Measurements from ENCODE around the gene CXorf38.
A peak's percentile ranks its signal among the peaks of the same experiment; 100 is the strongest.
"Not testable (repeated sequence)": the region's sequence is repeated elsewhere in the genome, so short reads cannot be mapped to it uniquely, and the experiment has no call there.

CXorf38 gene

DNA sequence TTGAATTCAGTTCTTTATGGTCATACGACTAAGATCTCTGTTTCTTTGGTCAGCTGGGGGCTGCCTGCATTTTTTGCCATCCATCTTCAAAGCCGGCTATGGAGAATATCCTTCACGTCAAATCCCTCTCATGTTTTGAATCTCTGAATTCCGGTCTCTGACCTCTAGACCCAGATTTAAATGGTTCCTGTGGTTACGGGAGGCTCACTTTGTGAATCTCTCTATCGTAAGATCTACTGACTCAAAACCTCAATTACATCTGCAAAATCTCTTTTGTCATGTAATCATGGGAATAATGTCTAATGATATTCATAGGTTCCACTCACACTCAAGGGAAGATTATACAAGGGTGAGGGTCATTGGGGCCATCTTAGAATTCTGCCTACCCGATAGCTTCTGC is 29.8 kb downstream of the CXorf38 start:
- no peak overlapping the region for H3K4me3 ChIP-seq (ENCODE audit: low read depth, low read length)
- no peak for DNase-seq (ENCODE audit: low read depth)
- TF ChIP-seq, protein P1, sequence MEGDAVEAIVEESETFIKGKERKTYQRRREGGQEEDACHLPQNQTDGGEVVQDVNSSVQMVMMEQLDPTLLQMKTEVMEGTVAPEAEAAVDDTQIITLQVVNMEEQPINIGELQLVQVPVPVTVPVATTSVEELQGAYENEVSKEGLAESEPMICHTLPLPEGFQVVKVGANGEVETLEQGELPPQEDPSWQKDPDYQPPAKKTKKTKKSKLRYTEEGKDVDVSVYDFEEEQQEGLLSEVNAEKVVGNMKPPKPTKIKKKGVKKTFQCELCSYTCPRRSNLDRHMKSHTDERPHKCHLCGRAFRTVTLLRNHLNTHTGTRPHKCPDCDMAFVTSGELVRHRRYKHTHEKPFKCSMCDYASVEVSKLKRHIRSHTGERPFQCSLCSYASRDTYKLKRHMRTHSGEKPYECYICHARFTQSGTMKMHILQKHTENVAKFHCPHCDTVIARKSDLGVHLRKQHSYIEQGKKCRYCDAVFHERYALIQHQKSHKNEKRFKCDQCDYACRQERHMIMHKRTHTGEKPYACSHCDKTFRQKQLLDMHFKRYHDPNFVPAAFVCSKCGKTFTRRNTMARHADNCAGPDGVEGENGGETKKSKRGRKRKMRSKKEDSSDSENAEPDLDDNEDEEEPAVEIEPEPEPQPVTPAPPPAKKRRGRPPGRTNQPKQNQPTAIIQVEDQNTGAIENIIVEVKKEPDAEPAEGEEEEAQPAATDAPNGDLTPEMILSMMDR (IDR thresholded peaks at IDR 0.05; ENCODE audit: control insufficient read depth, extremely low read depth, insufficient read depth): no peak

DNA sequence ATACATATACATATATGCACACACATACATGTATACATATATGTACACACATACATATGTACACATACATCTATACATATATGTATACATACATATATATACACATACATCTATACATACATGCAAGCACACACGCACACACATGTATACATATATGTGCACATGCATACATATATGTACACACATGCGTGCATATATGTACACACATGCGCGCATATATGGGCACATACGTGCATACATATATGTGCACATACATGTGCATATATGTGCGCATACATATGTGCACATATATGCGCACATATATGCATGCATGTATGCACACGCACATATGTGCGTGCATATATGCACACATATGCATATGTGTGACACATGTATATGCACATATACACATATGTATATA is 31.4 kb downstream of the CXorf38 start:
- no peak overlapping the region for H3K4me3 ChIP-seq (ENCODE audit: low read depth, low read length)
- no peak for DNase-seq (ENCODE audit: low read depth)
- TF ChIP-seq, protein P1 (IDR thresholded peaks at IDR 0.05; ENCODE audit: control insufficient read depth, extremely low read depth, insufficient read depth): no peak

DNA sequence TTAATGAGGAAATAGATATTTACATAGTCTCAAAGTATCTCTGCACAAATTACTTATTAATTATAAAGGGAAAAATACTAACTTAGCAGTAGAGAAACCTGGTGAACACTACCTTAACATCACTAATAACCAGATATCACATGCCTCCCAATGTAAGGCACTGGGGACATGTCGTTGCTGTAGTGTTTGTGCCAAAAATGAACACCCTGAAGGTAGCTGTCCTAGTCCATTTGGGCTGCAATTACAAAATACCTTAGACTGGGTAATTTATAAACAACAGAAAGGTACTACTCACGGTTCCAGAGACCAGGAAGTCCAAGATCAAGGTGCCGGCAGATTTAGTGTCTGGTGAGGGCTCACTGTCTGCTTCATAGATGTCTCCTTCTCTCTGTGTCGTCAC is 34.9 kb downstream of the CXorf38 start:
- H3K4me3 ChIP-seq (ENCODE audit: low read depth, low read length): no peak overlapping the region
- TF ChIP-seq, protein P1 (IDR thresholded peaks at IDR 0.05; ENCODE audit: control insufficient read depth, extremely low read depth, insufficient read depth): no peak
- DNase-seq (ENCODE audit: low read depth): no peak

DNA sequence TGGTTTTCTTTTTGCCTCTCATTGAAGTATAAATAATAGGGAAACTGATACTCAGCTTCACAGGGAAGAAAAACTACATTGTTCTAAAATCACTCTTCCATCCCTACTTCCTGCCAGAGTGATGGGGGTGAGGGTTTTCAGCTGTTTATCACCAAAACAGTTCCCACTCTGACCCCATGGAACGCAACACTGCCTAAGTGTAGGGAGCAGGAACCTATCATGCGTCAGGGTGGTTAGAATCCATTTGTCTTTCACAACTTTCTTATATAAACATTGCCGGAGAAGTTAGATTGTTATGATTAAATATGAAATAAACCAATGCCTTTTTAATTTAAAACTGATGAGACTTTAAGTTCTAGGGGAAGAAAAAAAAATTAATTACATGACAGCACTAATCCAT is 40.0 kb downstream of the CXorf38 start:
- no peak overlapping the region for H3K4me3 ChIP-seq (ENCODE audit: low read depth, low read length)
- no peak for DNase-seq (ENCODE audit: low read depth)
- TF ChIP-seq, protein P1 (IDR thresholded peaks at IDR 0.05; ENCODE audit: control insufficient read depth, extremely low read depth, insufficient read depth): no peak

DNA sequence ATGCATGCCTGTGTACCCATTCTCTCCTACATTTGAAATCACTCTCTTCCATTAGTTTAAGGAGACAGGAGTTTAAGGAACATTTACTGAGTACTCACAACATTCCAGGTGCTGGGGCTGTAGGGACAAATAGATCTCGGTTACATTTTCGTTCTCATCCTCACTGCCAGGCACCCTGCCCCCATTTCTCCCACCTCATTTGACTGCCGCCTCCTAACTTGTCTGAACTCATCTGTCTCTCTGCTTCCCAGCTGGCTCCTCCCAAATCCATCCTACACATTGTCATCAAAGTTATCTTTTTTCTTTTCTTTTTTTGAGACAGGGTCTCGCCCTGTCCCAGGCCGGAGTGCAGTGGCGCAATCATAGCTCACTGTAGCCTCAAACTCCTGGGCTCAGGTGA is 43.9 kb downstream of the CXorf38 start:
- DNase-seq (ENCODE audit: low read depth): no peak
- TF ChIP-seq, protein P1 (IDR thresholded peaks at IDR 0.05; ENCODE audit: control insufficient read depth, extremely low read depth, insufficient read depth): no peak

DNA sequence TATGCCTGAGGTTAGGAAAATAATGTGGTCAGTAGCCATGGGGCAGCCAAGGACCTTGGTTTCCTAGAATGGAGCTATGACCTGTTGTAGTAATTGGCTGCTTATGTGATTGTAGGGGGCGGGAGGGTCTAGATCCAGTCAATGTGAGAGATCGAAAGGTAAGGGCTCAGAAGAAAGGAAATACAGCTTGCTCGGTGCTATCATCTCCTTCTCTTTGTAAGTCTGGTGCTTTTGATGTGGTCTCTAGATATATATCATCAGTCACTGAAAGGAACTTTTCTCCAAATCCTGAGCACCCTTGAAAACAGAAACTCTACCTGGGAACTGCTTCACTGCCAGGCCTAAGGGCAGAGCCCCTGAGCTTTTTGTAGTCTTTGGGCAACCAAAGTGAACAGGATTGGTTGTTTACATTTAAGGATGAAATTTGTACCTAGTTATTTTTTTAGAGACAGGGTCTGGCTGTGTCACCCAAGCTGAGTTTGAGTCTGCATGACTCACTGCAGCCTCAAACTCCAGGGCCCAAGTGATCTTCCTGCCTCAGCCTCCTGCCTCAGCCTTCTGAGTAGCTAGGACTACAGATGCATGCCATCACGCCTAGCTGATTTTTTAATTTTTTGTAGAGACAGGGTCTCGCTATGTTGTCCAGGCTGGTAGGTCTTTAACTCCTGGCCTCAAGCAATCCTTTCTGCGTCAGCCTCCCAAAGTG is 57.6 kb downstream of the CXorf38 start:
- H3K4me3 ChIP-seq (ENCODE audit: low read depth, low read length); DNase-seq (ENCODE audit: low read depth): not testable (repeated sequence)

More for the DNA sequence above, 43.9 kb downstream of the CXorf38 start:
- no peak overlapping the region for H3K4me3 ChIP-seq (ENCODE audit: low read depth, low read length)

DNA sequence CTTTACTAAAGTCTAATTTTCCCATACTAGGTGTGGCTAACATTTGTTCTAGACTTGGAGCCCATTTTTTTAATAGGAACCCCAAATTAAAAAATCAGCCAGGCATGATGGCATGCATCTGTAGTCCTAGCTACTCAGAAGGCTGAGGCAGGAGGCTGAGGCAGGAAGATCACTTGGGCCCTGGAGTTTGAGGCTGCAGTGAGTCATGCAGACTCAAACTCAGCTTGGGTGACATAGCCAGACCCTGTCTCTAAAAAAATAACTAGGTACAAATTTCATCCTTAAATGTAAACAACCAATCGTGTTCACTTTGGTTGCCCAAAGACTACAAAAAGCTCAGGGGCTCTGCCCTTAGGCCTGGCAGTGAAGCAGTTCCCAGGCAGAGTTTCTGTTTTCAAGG is 59.7 kb downstream of the CXorf38 start:
- DNase-seq (ENCODE audit: low read depth); H3K4me3 ChIP-seq (ENCODE audit: low read depth, low read length): not testable (repeated sequence)

DNA sequence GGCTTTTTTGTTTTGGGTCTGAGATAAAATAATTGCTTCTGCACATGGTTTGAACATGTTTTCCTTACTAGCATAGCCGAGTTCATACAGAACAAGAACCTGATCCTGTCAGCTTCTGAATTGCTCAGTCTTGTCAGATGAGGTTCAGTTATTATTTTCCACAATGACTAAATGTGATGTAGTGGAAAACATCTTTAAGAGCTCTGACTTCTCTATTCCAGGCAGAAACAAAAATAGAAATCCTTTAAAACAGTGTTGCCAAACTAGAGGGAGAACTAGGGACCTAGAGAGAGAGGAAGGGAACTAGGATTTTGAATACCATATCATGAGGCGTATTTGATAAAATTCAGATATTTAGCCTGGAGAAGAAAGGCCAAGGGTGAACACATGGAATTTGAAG is 64.5 kb downstream of the CXorf38 start:
- TF ChIP-seq, protein P1 (IDR thresholded peaks at IDR 0.05; ENCODE audit: control insufficient read depth, extremely low read depth, insufficient read depth): no peak
- no peak for DNase-seq (ENCODE audit: low read depth)
- H3K4me3 ChIP-seq (ENCODE audit: low read depth, low read length): no peak overlapping the region

DNA sequence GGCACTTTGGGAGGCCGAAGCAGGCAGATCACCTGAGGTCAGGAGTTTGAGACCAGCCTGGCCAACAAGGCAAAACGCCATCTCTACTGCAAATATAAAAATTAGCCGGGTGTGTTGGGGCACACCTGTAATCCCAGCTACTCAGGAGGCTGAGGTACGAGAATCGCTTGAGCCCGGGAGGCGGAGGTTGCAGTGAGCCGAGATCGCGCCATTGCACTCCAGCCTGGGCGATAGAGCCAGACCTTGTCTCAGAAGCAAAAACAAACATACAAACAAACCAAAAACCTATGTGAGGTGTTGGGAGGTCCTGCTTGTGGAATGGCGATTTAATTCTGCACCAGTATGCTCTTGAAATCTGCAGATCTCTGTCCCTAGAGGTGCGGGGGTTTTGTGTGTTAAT is 65.2 kb downstream of the CXorf38 start:
- H3K4me3 ChIP-seq (ENCODE audit: low read depth, low read length): peak overlapping the region; percentile 75

More for the DNA sequence above, 65.2 kb downstream of the CXorf38 start:
- not testable (repeated sequence) for DNase-seq (ENCODE audit: low read depth)

Data from LNCaP clone FGC (cell line).